Fibroblast of lung (primary cell): ENCODE results near the gene MLYCD.

Experiments
- EZH2 ChIP-seq: IDR thresholded peaks from 2 replicates; pipeline ENCODE4 v1.5.1; 2012; ENCODE audit warnings: low read length, control low read depth, mild to moderate bottlenecking; ENCODE audit errors: missing control alignments
- TF ChIP-seq, protein P1 (sequence below), 2 donors: IDR thresholded peaks in 1 of 2; conservative IDR thresholded peaks in 1 of 2; 1 replicate in 1 of 2; 2 replicates in 1 of 2; pipeline ENCODE4 v1.5.1; 2011 to 2012; ENCODE audit warnings: low read length in 2 of 2, control low read depth in 1 of 2, inconsistent platforms in 1 of 2, low read depth in 1 of 2, mild to moderate bottlenecking in 1 of 2

DNA sequence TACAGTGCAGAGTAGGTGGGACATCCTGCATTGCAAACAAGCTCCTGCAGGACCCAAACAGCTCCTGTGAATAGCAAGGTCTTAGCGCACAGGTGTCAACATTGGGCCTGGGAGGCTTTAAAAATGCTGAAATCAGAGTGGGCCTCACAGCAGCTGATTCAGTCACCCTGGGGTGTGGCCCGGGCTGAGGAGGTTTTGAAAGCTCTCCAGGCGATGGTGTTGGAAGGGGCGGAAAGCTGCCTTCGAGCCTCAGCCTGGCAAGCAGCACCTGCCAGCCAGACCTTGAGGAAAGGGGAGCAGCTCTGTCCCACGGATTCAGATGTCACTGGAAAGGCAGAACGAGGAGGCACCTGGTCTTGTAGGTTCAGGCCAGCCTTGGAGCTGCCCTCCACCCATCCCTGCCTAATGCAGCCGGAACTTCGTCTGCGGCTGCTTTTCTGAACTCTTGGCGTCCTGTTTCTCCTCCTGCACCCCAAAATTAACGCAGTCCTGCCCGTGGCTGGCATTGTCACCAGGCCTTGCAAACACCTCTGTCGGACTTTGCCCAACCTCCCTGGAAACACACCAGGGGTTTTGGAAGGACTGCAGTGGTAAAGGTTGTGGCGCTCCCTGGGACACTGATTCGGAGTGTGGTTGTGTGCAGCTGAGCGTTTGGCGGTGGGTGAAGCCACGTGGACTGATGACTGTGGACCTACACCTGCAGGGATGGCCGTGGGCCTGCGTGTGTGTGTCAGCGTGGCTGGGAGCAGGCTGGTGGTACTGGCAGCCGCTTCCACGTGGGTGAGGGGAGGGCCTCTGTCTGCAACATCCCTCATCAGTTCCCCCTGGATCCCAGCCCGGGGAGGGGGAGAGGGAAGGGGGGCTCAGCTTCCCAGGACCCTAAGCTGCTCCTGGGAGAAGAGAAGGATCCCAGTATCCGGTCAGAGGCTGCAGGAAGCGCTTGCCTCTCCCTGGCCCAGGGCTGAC lies 72.5 kb downstream of the MLYCD start:
- TF ChIP-seq, protein P1, sequence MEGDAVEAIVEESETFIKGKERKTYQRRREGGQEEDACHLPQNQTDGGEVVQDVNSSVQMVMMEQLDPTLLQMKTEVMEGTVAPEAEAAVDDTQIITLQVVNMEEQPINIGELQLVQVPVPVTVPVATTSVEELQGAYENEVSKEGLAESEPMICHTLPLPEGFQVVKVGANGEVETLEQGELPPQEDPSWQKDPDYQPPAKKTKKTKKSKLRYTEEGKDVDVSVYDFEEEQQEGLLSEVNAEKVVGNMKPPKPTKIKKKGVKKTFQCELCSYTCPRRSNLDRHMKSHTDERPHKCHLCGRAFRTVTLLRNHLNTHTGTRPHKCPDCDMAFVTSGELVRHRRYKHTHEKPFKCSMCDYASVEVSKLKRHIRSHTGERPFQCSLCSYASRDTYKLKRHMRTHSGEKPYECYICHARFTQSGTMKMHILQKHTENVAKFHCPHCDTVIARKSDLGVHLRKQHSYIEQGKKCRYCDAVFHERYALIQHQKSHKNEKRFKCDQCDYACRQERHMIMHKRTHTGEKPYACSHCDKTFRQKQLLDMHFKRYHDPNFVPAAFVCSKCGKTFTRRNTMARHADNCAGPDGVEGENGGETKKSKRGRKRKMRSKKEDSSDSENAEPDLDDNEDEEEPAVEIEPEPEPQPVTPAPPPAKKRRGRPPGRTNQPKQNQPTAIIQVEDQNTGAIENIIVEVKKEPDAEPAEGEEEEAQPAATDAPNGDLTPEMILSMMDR (conservative IDR thresholded peaks at IDR 0.05 in 1 of 2, IDR thresholded peaks at IDR 0.05 in 1 of 2; ENCODE audit: low read depth in 1 of 2, low read length in 2 of 2) = no peak
- no peak for TF ChIP-seq EZH2
